Peyer's patch (tissue), 4 donors: Measurements from ENCODE around the gene SLC17A8. TPM values are rescaled to one million over a fixed set of nuclear protein-coding genes. Genes with fewer than 3 reads are reported as not detected.
A peak's percentile ranks its signal among the peaks of the same experiment; 100 is the strongest.

Experiments
- DNase-seq, 3 donors: peaks; one replicate each; pipeline ENCODE4 v3.0.0-alpha.2; 2017 to 2019
- H3K27ac ChIP-seq, 4 donors: fragments of 200-600 bp; sonication (generic); one replicate each; pipeline ENCODE4 v1.5.1; 2016 to 2019
- H3K27me3 ChIP-seq, 2 donors: fragments of 200-600 bp; sonication (generic); one replicate each; pipeline ENCODE4 v1.5.1; 2019
- H3K36me3 ChIP-seq, 3 donors: fragments of 200-600 bp; sonication (generic); one replicate each; pipeline ENCODE4 v1.5.1; 2016 to 2019
- H3K4me1 ChIP-seq, 4 donors: fragments of 200-600 bp; sonication (generic); one replicate each; pipeline ENCODE4 v1.5.1; 2016 to 2019
- H3K4me3 ChIP-seq, 4 donors: fragments of 200-600 bp; sonication (generic); 1 replicate in 3 of 4; 2 replicates in 1 of 4; pipeline ENCODE4 v1.5.1; 2016 to 2019; ENCODE audit warnings: mild to moderate bottlenecking in 1 of 4
- H3K9me3 ChIP-seq, 4 donors: fragments of 200-600 bp; sonication (generic); one replicate each; pipeline ENCODE4 v1.5.1; 2016 to 2019; ENCODE audit warnings: mild to moderate bottlenecking in 1 of 4
- POLR2A ChIP-seq, 2 donors: fragments of 450-650 bp; IDR thresholded peaks; one replicate each; pipeline ENCODE4 v1.5.1; 2017; ENCODE audit warnings: antibody characterized with exemption in 2 of 2, mild to moderate bottlenecking in 2 of 2, moderate library complexity in 2 of 2
- total RNA-seq, 4 donors: library from RNA; depleted of rRNA; stranded (reverse); fragments of >200 nt; gene quantifications; one replicate each; pipeline ENCODE4 v1.1.0, GENCODE V29; 2016
- TF ChIP-seq, protein P1 (sequence below), 6 experiments: fragments of 450-650 bp in 4 of 6; fragments of 200-600 bp in 2 of 6; sonication (generic) in 1 of 6; IDR thresholded peaks; one replicate each; pipeline ENCODE4 v1.5.1; 2017 to 2019; ENCODE audit warnings: antibody characterized with exemption in 6 of 6, mild to moderate bottlenecking in 3 of 6, moderate library complexity in 1 of 6

Gene SLC17A8
- total RNA-seq, 4 donors from 2014 or later, result 61.9 to 212 (median 83.1) TPM; not detected in 1

DNA sequence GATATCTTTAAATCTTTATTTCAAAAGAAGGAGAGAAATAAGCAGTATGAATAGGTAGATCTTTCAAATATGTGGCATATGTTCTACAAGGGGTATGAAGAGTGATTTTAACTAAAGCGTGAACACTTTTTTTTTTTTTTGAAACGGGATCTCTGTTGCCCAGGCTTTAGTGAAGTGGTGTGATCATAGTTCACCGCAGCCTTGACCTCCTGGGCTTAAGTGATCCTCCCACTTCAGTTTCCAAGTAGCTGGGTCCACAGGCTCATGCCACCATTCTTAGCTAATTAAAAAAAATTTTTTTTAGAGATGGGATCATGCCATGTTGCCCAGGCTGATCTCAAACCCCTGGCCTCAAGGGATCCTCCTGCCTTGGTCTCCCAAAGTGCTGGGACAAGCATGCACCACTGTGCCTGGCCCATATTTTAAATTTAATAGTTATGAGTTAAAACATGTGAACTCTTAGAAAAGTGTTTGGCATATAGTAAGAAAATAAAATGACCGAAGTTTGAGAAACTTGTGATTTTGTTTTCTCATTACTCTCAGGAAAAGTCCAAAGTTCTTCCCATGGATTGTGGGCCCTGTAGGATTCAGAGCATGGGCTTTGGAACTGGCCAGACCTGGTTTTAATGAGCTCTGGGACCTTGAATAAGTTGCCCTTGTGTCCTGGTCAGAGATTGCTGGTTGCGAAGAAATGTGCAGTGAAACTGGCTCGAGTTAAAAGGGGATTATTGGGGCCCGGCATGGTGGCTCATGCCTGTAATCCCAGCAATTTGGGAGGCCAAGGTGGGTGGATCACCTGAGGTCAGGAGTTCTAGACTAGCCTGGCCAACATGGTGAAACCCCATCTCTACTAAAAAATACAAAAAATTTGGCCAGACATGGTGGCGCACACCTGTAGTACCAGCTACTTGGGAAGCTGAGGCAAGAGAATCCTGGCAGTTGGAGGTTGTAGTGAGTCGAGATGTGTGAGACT lies 27.0 kb downstream of the SLC17A8 start:
- no peak for DNase-seq
- Histone ChIP-seq H3K9me3 (no peaks in the 10 kb centered on the region), H3K4me1 (no peaks in the 10 kb centered on the region), H3K27me3 (no peaks in the 10 kb centered on the region), H3K4me3 (no peak overlapping the region), H3K27ac (no peak overlapping the region), H3K36me3 (no peaks in the 10 kb centered on the region)
- TF ChIP-seq POLR2A (IDR thresholded peaks at IDR 0.05), result no peak
- TF ChIP-seq, protein P1, sequence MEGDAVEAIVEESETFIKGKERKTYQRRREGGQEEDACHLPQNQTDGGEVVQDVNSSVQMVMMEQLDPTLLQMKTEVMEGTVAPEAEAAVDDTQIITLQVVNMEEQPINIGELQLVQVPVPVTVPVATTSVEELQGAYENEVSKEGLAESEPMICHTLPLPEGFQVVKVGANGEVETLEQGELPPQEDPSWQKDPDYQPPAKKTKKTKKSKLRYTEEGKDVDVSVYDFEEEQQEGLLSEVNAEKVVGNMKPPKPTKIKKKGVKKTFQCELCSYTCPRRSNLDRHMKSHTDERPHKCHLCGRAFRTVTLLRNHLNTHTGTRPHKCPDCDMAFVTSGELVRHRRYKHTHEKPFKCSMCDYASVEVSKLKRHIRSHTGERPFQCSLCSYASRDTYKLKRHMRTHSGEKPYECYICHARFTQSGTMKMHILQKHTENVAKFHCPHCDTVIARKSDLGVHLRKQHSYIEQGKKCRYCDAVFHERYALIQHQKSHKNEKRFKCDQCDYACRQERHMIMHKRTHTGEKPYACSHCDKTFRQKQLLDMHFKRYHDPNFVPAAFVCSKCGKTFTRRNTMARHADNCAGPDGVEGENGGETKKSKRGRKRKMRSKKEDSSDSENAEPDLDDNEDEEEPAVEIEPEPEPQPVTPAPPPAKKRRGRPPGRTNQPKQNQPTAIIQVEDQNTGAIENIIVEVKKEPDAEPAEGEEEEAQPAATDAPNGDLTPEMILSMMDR (IDR thresholded peaks at IDR 0.05), result no peak

DNA sequence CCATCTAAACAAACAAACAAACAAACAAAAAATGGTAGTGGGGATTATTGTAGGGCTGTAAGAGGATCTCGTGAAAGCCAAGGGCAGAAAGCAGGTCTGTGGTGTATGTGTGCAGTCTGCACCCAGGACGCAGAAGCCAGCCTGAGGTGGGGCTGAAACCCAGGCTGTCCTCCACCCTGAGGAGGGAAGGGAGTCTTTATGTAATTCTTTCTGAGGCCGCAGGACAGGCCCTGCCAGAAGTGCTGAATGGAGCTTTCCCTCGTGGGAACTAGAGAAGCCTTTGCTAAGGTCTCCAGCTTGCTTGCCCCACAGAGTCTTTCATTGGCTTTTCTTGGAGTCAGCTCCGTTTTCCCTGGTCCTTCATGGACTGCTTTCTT lies 27.7 kb downstream of the SLC17A8 start:
- no peak for TF ChIP-seq POLR2A (IDR thresholded peaks at IDR 0.05)
- TF ChIP-seq, protein P1 (IDR thresholded peaks at IDR 0.05), result no peak
- no peaks in the 10 kb centered on the region for H3K27me3 ChIP-seq
- no peaks in the 10 kb centered on the region for H3K9me3 ChIP-seq
- H3K4me1 ChIP-seq, result no peaks in the 10 kb centered on the region
- H3K36me3 ChIP-seq, result no peaks in the 10 kb centered on the region
- DNase-seq, result no peak
- H3K27ac ChIP-seq, result no peak overlapping the region
- H3K4me3 ChIP-seq, result no peak overlapping the region

DNA sequence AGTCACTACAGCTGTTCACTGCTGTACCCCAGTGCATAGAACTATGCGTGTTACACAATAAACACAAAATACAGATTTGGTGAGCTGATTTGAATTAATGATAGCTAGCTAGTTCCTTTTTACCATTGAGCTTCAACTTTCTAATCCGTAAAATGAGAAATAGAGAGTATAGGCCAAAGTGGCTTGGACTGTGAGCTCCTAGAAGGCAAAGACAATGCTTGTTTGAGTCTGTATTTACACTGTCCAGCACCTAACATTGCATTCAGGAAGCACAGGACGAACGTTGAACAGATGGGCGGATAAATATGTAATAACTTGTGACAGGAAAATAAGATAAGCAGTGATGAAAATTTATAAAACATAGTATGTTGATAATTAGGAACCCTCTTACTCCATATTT lies 31.5 kb downstream of the SLC17A8 start:
- no peak for DNase-seq
- H3K27me3 ChIP-seq, result no peaks in the 10 kb centered on the region

DNA sequence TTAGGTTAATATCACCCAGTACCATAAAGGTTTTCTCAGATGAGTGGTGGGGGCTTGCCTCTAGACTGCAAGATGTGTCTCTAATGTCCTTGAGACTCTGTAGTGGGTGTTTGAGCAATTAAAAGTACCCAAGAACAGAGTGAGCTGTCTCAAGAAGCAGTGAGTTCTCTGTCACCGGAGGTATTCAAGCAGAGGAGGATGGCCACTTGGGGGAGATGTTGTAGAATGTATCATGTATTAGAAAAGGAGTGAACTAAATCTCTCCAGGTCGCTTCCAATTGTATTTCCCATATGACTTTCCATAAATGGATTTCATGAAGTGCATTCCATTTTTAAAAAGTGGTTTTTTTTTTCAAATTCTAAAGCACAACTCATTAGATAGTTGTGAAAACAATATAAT lies 35.0 kb downstream of the SLC17A8 start:
- Histone ChIP-seq H3K9me3 (no peaks in the 10 kb centered on the region), H3K27ac (no peak overlapping the region), H3K36me3 (no peaks in the 10 kb centered on the region), H3K4me1 (no peaks in the 10 kb centered on the region), H3K4me3 (no peak overlapping the region), H3K27me3 (no peaks in the 10 kb centered on the region)
- peak in 1 of 3 donors; percentile 74 for DNase-seq
- TF ChIP-seq, protein P1 (IDR thresholded peaks at IDR 0.05), result peak in 4 of 6 experiments; percentile 35 to 81 (median 80)
- TF ChIP-seq POLR2A (IDR thresholded peaks at IDR 0.05), result no peak

More for the DNA sequence above, 31.5 kb downstream of the SLC17A8 start:
- H3K4me1 ChIP-seq, result no peaks in the 10 kb centered on the region
- H3K4me3 ChIP-seq, result no peak overlapping the region
- no peaks in the 10 kb centered on the region for H3K9me3 ChIP-seq
- no peaks in the 10 kb centered on the region for H3K36me3 ChIP-seq
- TF ChIP-seq POLR2A (IDR thresholded peaks at IDR 0.05), result no peak
- no peak overlapping the region for H3K27ac ChIP-seq

DNA sequence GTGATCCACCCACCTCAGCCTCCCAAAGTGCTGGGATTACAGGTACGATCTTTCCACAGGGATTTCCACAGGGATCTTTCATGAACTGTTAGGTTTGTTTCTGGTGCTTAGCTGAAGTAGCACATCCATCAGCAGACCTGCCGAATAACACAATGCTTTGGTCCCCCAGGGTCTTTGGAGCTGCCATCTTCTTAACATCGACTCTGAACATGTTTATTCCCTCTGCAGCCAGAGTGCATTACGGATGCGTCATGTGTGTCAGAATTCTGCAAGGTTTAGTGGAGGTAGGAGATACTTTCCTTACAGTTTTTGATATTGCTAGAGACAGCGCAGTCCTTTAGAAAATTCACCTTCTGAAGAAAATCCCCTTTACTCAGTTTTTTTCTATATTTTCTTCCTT lies 36.3 kb downstream of the SLC17A8 start:
- H3K27ac ChIP-seq, result no peak overlapping the region

DNA sequence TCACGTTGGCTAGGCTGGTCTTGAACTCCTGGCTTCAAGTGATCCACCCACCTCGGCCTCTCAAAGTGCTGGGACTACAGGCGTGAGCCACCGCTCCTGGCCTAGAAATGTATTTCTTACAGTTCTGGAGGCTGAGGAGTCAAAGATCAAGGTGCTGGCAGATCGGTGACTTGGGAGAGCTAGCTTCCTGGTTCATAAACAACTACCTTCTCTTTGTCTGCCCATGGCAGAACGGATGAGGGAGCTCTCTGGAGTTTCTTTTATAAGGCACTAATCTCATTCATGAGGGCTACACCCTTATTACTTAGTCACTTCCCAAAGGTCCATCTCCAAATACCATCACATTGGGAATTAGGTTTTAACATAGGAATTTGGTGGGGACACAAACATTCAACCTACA lies 38.9 kb downstream of the SLC17A8 start:
- Histone ChIP-seq H3K36me3 (no peaks in the 10 kb centered on the region), H3K27ac (peak overlapping the region in 3 of 4 donors; percentile 17 to 70 (median 53)), H3K4me3 (no peak overlapping the region), H3K9me3 (no peaks in the 10 kb centered on the region), H3K4me1 (peaks cover 0 to 13% (median 0%) of the 10 kb centered on the region in 4 donors), H3K27me3 (no peaks in the 10 kb centered on the region)
- TF ChIP-seq, protein P1 (IDR thresholded peaks at IDR 0.05), result peak in 1 of 6 experiments; percentile 15
- peak in 1 of 2 donors; percentile 43 for TF ChIP-seq POLR2A (IDR thresholded peaks at IDR 0.05)
- peak in 1 of 3 donors; percentile 70 for DNase-seq

More for the DNA sequence above, 36.3 kb downstream of the SLC17A8 start:
- Histone ChIP-seq H3K36me3 (no peaks in the 10 kb centered on the region), H3K27me3 (no peaks in the 10 kb centered on the region), H3K4me1 (no peaks in the 10 kb centered on the region), H3K9me3 (no peaks in the 10 kb centered on the region), H3K4me3 (no peak overlapping the region)
- no peak for DNase-seq
- TF ChIP-seq, protein P1 (IDR thresholded peaks at IDR 0.05), result no peak
- no peak for TF ChIP-seq POLR2A (IDR thresholded peaks at IDR 0.05)
